DOHH2 (cell line): Measurements from ENCODE around the gene MS4A7.

Experiments
- H3F3A ChIP-seq: fragments of 200-600 bp; sonication (generic), shearing (Covaris generic); 2 replicates; pipeline ENCODE4 v1.6.0; 2016; ENCODE audit warnings: antibody characterized with exemption, mild to moderate bottlenecking; ENCODE audit not compliant: control insufficient read depth, insufficient read depth
- H3K27ac ChIP-seq: fragments of 200-600 bp; sonication (generic); 2 replicates; pipeline ENCODE4 v1.5.1; 2014; ENCODE audit warnings: low read depth, mild to moderate bottlenecking, low read length, moderate library complexity
- H3K27me3 ChIP-seq: fragments of 200-600 bp; sonication (generic); 2 replicates; pipeline ENCODE4 v1.6.1; 2014; ENCODE audit warnings: mild to moderate bottlenecking, low read length, mixed read lengths; ENCODE audit not compliant: control insufficient read depth
- H3K36me3 ChIP-seq: fragments of 200-600 bp; sonication (generic); 2 replicates; pipeline ENCODE4 v1.6.1; 2014; ENCODE audit warnings: mild to moderate bottlenecking, low read length, moderate library complexity, mixed read lengths; ENCODE audit not compliant: control insufficient read depth
- H3K4me1 ChIP-seq: fragments of 200-600 bp; sonication (generic); 2 replicates; pipeline ENCODE4 v1.6.1; 2014; ENCODE audit warnings: mild to moderate bottlenecking, low read length, mixed read lengths; ENCODE audit not compliant: control insufficient read depth
- H3K4me2 ChIP-seq: fragments of 200-600 bp; sonication (generic); 2 replicates; pipeline ENCODE4 v1.6.0; 2014; ENCODE audit warnings: mild to moderate bottlenecking, low read length, moderate library complexity
- H3K4me3 ChIP-seq: fragments of 200-600 bp; sonication (generic); 2 replicates; pipeline ENCODE4 v1.5.1; 2014; ENCODE audit warnings: mild to moderate bottlenecking, low read length, mixed read lengths
- H3K79me2 ChIP-seq: fragments of 200-600 bp; sonication (generic); 2 replicates; pipeline ENCODE4 v1.6.1; 2014; ENCODE audit warnings: mild to moderate bottlenecking, low read length, mixed read lengths; ENCODE audit not compliant: control insufficient read depth
- H3K9me2 ChIP-seq: fragments of 200-600 bp; sonication (generic); replicated peaks from 2 replicates; pipeline ENCODE4 v1.6.1; 2014; ENCODE audit warnings: mild to moderate bottlenecking, low read length, mixed read lengths; ENCODE audit not compliant: control insufficient read depth
- H3K9me3 ChIP-seq: fragments of 200-600 bp; sonication (generic); 2 replicates; pipeline ENCODE4 v1.6.1; 2014; ENCODE audit warnings: antibody characterized with exemption, low read length, mixed read lengths; ENCODE audit not compliant: control insufficient read depth, insufficient read depth
- H4K20me1 ChIP-seq: fragments of 200-600 bp; sonication (generic); 2 replicates; pipeline ENCODE4 v1.6.0; 2014; ENCODE audit warnings: low read depth, mild to moderate bottlenecking, antibody characterized with exemption, low read length, moderate library complexity; ENCODE audit not compliant: control insufficient read depth, insufficient read depth
- CTCF ChIP-seq: fragments of 200-600 bp; sonication (generic); IDR thresholded peaks from one replicate; pipeline ENCODE4 v1.5.1; 2014; ENCODE audit warnings: antibody characterized with exemption, mild to moderate bottlenecking, low read depth, low read length; ENCODE audit not compliant: poor library complexity, severe bottlenecking
- EZH2phosphoT487 ChIP-seq: fragments of 200-600 bp; sonication (generic); IDR thresholded peaks from 2 replicates; pipeline ENCODE4 v1.6.1; 2017; ENCODE audit warnings: borderline replicate concordance, mild to moderate bottlenecking, antibody characterized with exemption, low read length, moderate library complexity, mixed read lengths

The MS4A7 gene

GRCh38 chr11:60394666-60395380, 16.5 kb downstream of the MS4A7 start:
- Histone ChIP-seq H3K9me2 (no peaks in the 10 kb centered on the region), H3K4me1 (peaks cover 20% of the 10 kb centered on the region), H3K4me2 (no peak overlapping the region), H3K79me2 (no peaks in the 10 kb centered on the region), H4K20me1 (no peaks in the 10 kb centered on the region), H3F3A (no peaks in the 10 kb centered on the region), H3K27ac (no peak overlapping the region), H3K27me3 (no peaks in the 10 kb centered on the region), H3K36me3 (no peaks in the 10 kb centered on the region), H3K4me3 (no peak overlapping the region), H3K9me3 (no peaks in the 10 kb centered on the region)
- TF ChIP-seq EZH2phosphoT487 (no peak), CTCF (no peak)

GRCh38 chr11:60396382-60396781, 18.1 kb downstream of the MS4A7 start, which contains the start of gene MS4A14:
Gene MS4A14, plus strand, starts transcription at chr11:60396459. Its CDS starts 120 bp downstream, at chr11:60396579.
- no peaks in the 10 kb centered on the region for H3K79me2 ChIP-seq
- H3F3A ChIP-seq, result no peaks in the 10 kb centered on the region
- H3K9me3 ChIP-seq, result no peaks in the 10 kb centered on the region
- TF ChIP-seq CTCF (no peak), EZH2phosphoT487 (no peak)
- H3K9me2 ChIP-seq, result no peaks in the 10 kb centered on the region
- H4K20me1 ChIP-seq, result no peaks in the 10 kb centered on the region
- H3K36me3 ChIP-seq, result no peaks in the 10 kb centered on the region
- H3K4me2 ChIP-seq, result peak within 1 kb of the TSS; percentile 45
- peak within 1 kb of the TSS; percentile 9; the same call in 1 of the 2 replicates for H3K4me3 ChIP-seq
- no peak within 1 kb of the TSS for H3K27ac ChIP-seq
- H3K4me1 ChIP-seq, result peaks cover 13% of the 10 kb centered on the region
- no peaks in the 10 kb centered on the region for H3K27me3 ChIP-seq

GRCh38 chr11:60396799-60397198, 18.5 kb downstream of the MS4A7 start:
- H3K4me2 ChIP-seq, result peak overlapping the region; percentile 45
- H3K4me3 ChIP-seq, result peak overlapping the region; percentile 9; the same call in 1 of the 2 replicates
- no peaks in the 10 kb centered on the region for H3K36me3 ChIP-seq
- peaks cover 13% of the 10 kb centered on the region for H3K4me1 ChIP-seq
- peaks cover 3% of the 10 kb centered on the region; the same call in 1 of the 2 replicates for H3K9me3 ChIP-seq
- H4K20me1 ChIP-seq, result no peaks in the 10 kb centered on the region
- no peaks in the 10 kb centered on the region for H3K27me3 ChIP-seq
- no peaks in the 10 kb centered on the region for H3F3A ChIP-seq
- no peak overlapping the region for H3K27ac ChIP-seq
- H3K79me2 ChIP-seq, result no peaks in the 10 kb centered on the region
- TF ChIP-seq EZH2phosphoT487 (no peak), CTCF (no peak)
- no peaks in the 10 kb centered on the region for H3K9me2 ChIP-seq
